ENCODE results near the gene KCNQ1OT1. TPM values are rescaled to one million over a fixed set of nuclear protein-coding genes. Genes with fewer than 3 reads are reported as not detected.

KCNQ1OT1 gene
- total RNA-seq, 2 experiments from 2014 or later, result 0.33 to 0.44 TPM

DNA sequence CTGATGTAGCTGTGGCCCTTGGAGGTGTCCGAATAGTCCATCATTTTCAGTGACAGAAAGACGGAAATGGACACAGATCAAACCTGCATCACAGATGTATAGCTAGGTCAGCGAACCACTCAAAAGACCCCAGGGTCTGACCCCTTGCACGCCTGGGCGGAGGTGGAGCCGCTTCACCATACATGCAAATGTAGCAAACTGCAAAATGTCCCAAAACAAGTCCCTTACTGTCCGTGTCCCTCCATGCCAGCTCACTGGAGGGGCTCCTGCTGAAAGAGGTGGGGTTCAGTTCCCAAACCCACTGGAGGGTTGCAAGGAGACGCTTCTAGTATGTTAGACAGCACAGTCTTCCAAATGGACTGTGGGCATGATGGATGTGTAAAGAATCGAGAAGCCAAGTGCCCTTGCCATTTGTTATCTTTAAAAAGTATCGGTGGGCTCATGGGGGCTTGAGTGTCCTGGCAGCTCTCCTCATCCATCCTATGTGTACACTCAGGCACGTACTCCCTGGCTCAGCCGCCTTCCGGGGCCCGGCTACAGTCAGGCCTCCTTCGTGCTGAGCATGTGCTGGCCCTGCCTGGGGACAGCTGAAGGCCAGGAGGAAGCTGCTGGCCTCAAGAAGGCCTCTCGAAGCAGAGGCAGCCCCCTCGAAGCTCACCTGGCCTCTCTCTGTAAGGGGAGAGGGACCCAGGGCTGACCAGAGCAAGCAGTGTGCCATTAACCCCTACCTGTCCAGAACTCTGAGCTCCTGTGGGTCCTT, 20.2 kb upstream of the KCNQ1OT1 start:
- no peak for ATAC-seq
- DNase-seq, result no peak
- Mint-ChIP-seq H3K4me1 (no peaks in the 10 kb centered on the region), H3K4me3 (no peak overlapping the region), H3K9me3 (ENCODE audit: low read depth) (no peaks in the 10 kb centered on the region), H3K27ac (no peak overlapping the region), H3K27me3 (no peaks in the 10 kb centered on the region), H3K36me3 (no peaks in the 10 kb centered on the region)
- CTCF ChIA-PET, result interaction anchor here (1.3 kb wide), 1 partner anchor 187 kb away, joined by 4 read pairs; no protein-coding TSS in a partner anchor

DNA sequence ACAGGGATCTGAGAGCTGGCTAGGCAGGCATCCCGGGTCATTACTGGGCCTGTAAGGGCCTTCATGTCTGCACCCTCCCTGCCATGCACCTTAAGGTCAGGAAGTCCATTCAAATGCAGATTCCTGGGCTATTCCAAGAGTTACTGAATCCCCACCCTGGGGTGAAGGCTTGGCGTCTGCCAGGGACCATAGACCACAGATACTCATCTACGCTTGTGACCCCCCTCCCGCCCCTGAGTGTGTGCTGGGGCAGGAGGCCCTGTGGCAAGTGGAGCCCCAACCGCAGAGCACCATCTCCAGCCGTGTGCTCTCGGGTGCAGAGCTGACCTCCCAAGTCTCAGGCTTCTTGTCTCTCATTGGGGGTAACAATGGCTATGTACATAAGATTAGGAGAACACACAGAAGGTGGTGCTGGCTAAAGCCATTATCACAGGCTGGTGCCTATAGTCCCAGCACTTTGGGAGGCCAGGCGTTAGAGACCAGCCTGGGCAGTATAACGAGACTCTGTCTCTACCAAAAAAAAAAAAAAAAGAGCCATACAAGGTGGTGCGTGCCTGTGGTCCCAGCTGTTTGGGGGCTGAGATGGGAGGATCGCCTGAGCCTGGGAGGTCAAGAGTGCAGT, 19.1 kb upstream of the KCNQ1OT1 start:
- Mint-ChIP-seq H3K4me3 (no peak overlapping the region), H3K27me3 (no peaks in the 10 kb centered on the region), H3K9me3 (ENCODE audit: low read depth) (no peaks in the 10 kb centered on the region), H3K36me3 (no peaks in the 10 kb centered on the region), H3K4me1 (no peaks in the 10 kb centered on the region), H3K27ac (no peak overlapping the region)
- no peak for DNase-seq
- ATAC-seq, result no peak
- CTCF ChIA-PET, result no interaction called here

- H3K36me3 Mint-ChIP-seq, result no peaks in the 10 kb centered on the region
- H3K4me3 Mint-ChIP-seq, result no peak overlapping the region
- H3K4me1 Mint-ChIP-seq, result no peaks in the 10 kb centered on the region
- no peaks in the 10 kb centered on the region for H3K9me3 Mint-ChIP-seq (ENCODE audit: low read depth)
- H3K27me3 Mint-ChIP-seq, result no peaks in the 10 kb centered on the region
- no peak overlapping the region for H3K27ac Mint-ChIP-seq
- no peak for ATAC-seq
- CTCF ChIA-PET, result no interaction called here
- DNase-seq, result no peak
These were observed 17.9 kb upstream of the KCNQ1OT1 start for GRCh38 chr11:2717561-2718325.

GRCh38 chr11:2716376-2717095, 16.7 kb upstream of the KCNQ1OT1 start:
- no peaks in the 10 kb centered on the region for H3K36me3 Mint-ChIP-seq
- no peaks in the 10 kb centered on the region for H3K27me3 Mint-ChIP-seq
- H3K4me1 Mint-ChIP-seq, result no peaks in the 10 kb centered on the region
- no peaks in the 10 kb centered on the region for H3K9me3 Mint-ChIP-seq (ENCODE audit: low read depth)
- H3K4me3 Mint-ChIP-seq, result no peak overlapping the region
- no peak for DNase-seq
- no peak for ATAC-seq
- H3K27ac Mint-ChIP-seq, result no peak overlapping the region
- CTCF ChIA-PET, result no interaction called here

DNA sequence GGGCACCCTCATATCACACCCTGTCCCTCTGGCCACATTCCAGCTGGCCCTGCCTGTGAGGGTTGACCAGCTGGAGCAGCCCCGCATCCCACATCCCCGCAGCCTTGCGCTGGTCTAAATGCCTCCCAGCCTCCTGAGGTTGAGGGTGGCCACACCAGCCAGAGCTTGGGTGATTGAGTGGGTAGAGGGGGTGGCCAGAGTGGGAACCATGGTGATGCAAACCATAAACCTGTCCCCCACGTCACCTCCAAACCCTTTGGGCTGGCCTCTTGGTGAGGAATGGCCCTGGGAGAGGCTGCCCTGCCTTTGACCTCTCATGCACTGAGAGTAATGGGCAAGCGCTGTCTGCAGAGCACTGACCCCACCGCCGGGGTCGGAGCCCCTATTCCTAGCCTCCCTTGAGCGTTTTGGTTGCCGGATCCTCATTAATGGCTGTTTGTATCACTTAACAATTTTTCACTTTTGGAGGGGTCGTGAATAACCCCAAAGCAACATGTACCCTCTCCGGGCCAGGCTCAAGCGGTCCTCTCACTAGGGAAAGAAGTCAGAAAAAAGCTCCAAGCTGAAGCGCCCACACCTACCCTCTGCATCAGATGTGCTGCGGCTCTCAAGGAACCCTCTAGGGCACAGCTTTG, 16.0 kb upstream of the KCNQ1OT1 start:
- DNase-seq, result no peak
- no peak overlapping the region for H3K4me3 Mint-ChIP-seq
- no peak for ATAC-seq
- no peak overlapping the region for H3K27ac Mint-ChIP-seq
- no peaks in the 10 kb centered on the region for H3K9me3 Mint-ChIP-seq (ENCODE audit: low read depth)
- peaks cover 4% of the 10 kb centered on the region for H3K27me3 Mint-ChIP-seq
- no peaks in the 10 kb centered on the region for H3K36me3 Mint-ChIP-seq
- H3K4me1 Mint-ChIP-seq, result no peaks in the 10 kb centered on the region
- CTCF ChIA-PET, result no interaction called here

DNA sequence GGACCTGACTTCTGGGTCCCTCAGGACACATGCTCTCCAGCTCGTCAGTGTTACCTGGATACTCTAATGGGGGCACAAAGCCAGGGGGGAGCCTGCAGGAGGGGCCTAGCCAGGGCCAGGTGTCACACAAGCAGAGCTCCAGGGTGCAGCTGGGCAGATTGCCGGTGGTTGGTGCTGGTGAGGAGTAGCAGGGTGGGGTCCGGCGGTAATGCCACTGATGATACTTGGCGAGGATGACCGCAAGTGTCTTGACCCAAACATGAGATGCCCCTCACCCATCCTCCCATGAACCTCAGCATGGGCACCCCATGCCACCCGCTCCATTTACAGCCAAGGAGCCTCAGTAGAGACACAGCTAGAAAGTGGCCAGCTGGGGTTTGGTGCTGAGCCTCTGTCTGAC, 15.1 kb upstream of the KCNQ1OT1 start:
- Mint-ChIP-seq H3K27me3 (peaks cover 4% of the 10 kb centered on the region), H3K36me3 (no peaks in the 10 kb centered on the region), H3K4me1 (no peaks in the 10 kb centered on the region), H3K4me3 (no peak overlapping the region), H3K27ac (no peak overlapping the region), H3K9me3 (ENCODE audit: low read depth) (no peaks in the 10 kb centered on the region)
- ATAC-seq (no peak), DNase-seq (no peak)
- CTCF ChIA-PET, result no interaction called here

DNA sequence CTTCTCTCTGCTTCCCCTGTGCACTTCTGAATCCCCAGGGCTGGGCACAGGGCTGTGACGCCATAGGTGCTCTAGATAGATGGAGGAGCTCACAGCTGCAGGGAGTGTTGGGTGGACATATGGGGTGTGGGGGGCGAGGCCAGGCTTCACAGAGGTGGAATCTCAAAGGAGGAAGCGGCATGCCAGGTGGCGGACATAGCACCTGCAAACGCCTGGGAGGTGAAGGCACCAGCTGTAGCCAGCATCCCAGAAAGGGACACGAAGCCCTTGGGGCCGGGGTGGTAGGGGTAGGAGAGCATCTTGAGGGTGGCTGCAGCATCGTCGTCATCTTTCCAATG, 14.6 kb upstream of the KCNQ1OT1 start:
- H3K4me1 Mint-ChIP-seq, result no peaks in the 10 kb centered on the region
- CTCF ChIA-PET, result no interaction called here
- no peak overlapping the region for H3K27ac Mint-ChIP-seq
- ATAC-seq (no peak), DNase-seq (no peak)
- no peaks in the 10 kb centered on the region for H3K9me3 Mint-ChIP-seq (ENCODE audit: low read depth)
- H3K36me3 Mint-ChIP-seq, result no peaks in the 10 kb centered on the region
- no peak overlapping the region for H3K4me3 Mint-ChIP-seq
- peaks cover 4% of the 10 kb centered on the region for H3K27me3 Mint-ChIP-seq

DNA sequence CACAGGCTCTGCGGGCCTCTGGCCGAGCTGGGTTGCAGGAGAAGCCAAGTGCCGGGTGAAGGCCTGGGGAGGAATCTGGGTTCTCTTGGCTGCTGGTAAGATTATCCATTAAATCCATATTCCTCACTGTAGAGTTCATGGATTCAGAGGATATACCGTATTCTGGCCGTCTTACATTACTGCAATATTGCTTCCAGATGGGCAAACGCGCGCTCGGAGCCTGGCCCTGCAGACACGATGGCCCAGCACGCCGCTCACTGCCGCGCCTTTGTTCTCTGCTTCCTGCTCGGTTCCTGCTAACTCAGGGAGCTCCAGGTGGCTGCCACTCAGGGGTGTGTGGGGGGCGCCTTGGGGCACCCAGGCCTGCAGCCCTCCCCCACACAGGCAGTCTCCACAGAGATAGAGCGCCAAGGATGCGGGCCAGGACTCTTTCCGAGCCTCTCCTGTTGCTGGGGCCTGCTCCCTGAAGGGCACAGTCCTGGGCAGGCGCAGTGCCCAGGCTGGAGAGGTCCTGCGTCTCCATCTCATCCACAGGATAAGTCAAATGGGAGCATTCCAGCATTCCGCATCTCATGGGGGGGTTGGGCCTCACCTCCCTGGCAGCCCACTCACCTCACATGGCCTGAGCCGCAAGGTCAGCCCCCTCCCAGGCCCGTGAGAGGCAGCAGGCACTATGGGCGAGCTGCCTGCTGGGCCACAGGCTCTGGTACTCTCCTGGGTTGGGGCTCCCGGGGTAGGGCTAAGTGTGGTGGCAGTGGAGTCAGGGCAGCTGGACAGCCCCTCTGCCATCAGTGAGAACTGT, 14.1 kb upstream of the KCNQ1OT1 start:
- DNase-seq (no peak), ATAC-seq (no peak)
- H3K36me3 Mint-ChIP-seq, result no peaks in the 10 kb centered on the region
- peaks cover 4% of the 10 kb centered on the region for H3K27me3 Mint-ChIP-seq
- H3K4me3 Mint-ChIP-seq, result no peak overlapping the region
- CTCF ChIA-PET, result no interaction called here
- H3K4me1 Mint-ChIP-seq, result no peaks in the 10 kb centered on the region
- no peak overlapping the region for H3K27ac Mint-ChIP-seq
- H3K9me3 Mint-ChIP-seq (ENCODE audit: low read depth), result no peaks in the 10 kb centered on the region

- Mint-ChIP-seq H3K36me3 (no peaks in the 10 kb centered on the region), H3K9me3 (ENCODE audit: low read depth) (no peaks in the 10 kb centered on the region), H3K4me3 (no peak overlapping the region), H3K4me1 (no peaks in the 10 kb centered on the region), H3K27ac (no peak overlapping the region), H3K27me3 (peaks cover 4% of the 10 kb centered on the region)
- CTCF ChIA-PET, result no interaction called here
- ATAC-seq, result no peak
- DNase-seq, result no peak
These were observed 13.3 kb upstream of the KCNQ1OT1 start for GRCh38 chr11:2713094-2713493.

- ATAC-seq, result no peak
- no peaks in the 10 kb centered on the region for H3K9me3 Mint-ChIP-seq (ENCODE audit: low read depth)
- H3K36me3 Mint-ChIP-seq, result no peaks in the 10 kb centered on the region
- peaks cover 4% of the 10 kb centered on the region for H3K27me3 Mint-ChIP-seq
- H3K27ac Mint-ChIP-seq, result no peak overlapping the region
- no peak overlapping the region for H3K4me3 Mint-ChIP-seq
- H3K4me1 Mint-ChIP-seq, result no peaks in the 10 kb centered on the region
- CTCF ChIA-PET, result no interaction called here
- no peak for DNase-seq
These were observed 11.4 kb upstream of the KCNQ1OT1 start for GRCh38 chr11:2711161-2711560.

- Mint-ChIP-seq H3K27me3 (peaks cover 4% of the 10 kb centered on the region), H3K4me1 (no peaks in the 10 kb centered on the region)
- CTCF ChIA-PET, result no interaction called here
These were observed 9.6 kb upstream of the KCNQ1OT1 start for GRCh38 chr11:2709429-2709828.

GRCh38 chr11:2708757-2709281, 9.0 kb upstream of the KCNQ1OT1 start:
- no peaks in the 10 kb centered on the region for H3K9me3 Mint-ChIP-seq (ENCODE audit: low read depth)
- peaks cover 4% of the 10 kb centered on the region for H3K27me3 Mint-ChIP-seq

More at GRCh38 chr11:2709429-2709828, 9.6 kb upstream of the KCNQ1OT1 start:
- DNase-seq (no peak), ATAC-seq (no peak)
- Mint-ChIP-seq H3K36me3 (no peaks in the 10 kb centered on the region), H3K9me3 (ENCODE audit: low read depth) (no peaks in the 10 kb centered on the region), H3K4me3 (no peak overlapping the region), H3K27ac (no peak overlapping the region)

More at GRCh38 chr11:2708757-2709281, 9.0 kb upstream of the KCNQ1OT1 start:
- no peaks in the 10 kb centered on the region for H3K36me3 Mint-ChIP-seq
- H3K4me3 Mint-ChIP-seq, result no peak overlapping the region
- no peaks in the 10 kb centered on the region for H3K4me1 Mint-ChIP-seq
- no peak overlapping the region for H3K27ac Mint-ChIP-seq
- DNase-seq (no peak), ATAC-seq (no peak)
- CTCF ChIA-PET, result no interaction called here
